Activated CD4-positive, alpha-beta memory T cell treated with anti-CD3 and anti-CD28 coated beads for 36 hours (primary cell): ENCODE data around the gene CLDN5. TPM values are rescaled to one million over a fixed set of nuclear protein-coding genes. Genes with fewer than 3 reads are reported as not detected.

ENCODE experiments used
- CTCF ChIA-PET: fragments of 350-600 bp; sonication (Branson Sonifier 250); formaldehyde crosslinking; loops from one replicate; lab custom pipeline; 2021; ENCODE audit warnings: antibody characterized with exemption, inconsistent platforms; lab: Charles Lee
- POLR2A ChIA-PET: fragments of 350-600 bp; sonication (Branson Sonifier 250); formaldehyde crosslinking; loops from one replicate; lab custom pipeline; 2021; ENCODE audit warnings: antibody characterized with exemption; lab: Charles Lee
- DNase-seq: peaks from one replicate; pipeline ENCODE4 v3.0.0-alpha.2; 2020
- H3K27ac Mint-ChIP-seq: one replicate; pipeline ENCODE4 v1.8.0; 2021; ENCODE audit warnings: mixed read lengths
- H3K27me3 Mint-ChIP-seq: one replicate; pipeline ENCODE4 v1.8.0; 2021; ENCODE audit warnings: mixed read lengths
- H3K36me3 Mint-ChIP-seq: one replicate; pipeline ENCODE4 v1.8.0; 2021; ENCODE audit warnings: mixed read lengths
- H3K4me1 Mint-ChIP-seq: one replicate; pipeline ENCODE4 v1.8.0; 2021; ENCODE audit warnings: low read depth, mixed read lengths
- H3K4me3 Mint-ChIP-seq: one replicate; pipeline ENCODE4 v1.8.0; 2021; ENCODE audit warnings: mild to moderate bottlenecking, mixed read lengths
- H3K9me3 Mint-ChIP-seq: one replicate; pipeline ENCODE4 v1.8.0; 2021; ENCODE audit warnings: mixed read lengths
- intact Hi-C: fragments of 100-400 bp; cut with micrococcal nuclease; formaldehyde crosslinking; loops from one replicate; pipeline ENCODE4 v1.15.1; 2023
- total RNA-seq, 2 experiments: library from RNA; stranded (reverse); gene quantifications; one replicate each; pipeline ENCODE4 v1.2.3, GENCODE V29; 2021

CLDN5 gene
- total RNA-seq, 2 experiments from 2014 or later = 0.17 to 0.31 TPM

GRCh38 chr22:19518635-19519034, 5.6 kb downstream of the CLDN5 start:
- Mint-ChIP-seq H3K9me3 (peaks cover 5% of the 10 kb centered on the region), H3K4me3 (no peak overlapping the region), H3K27me3 (peaks cover 6% of the 10 kb centered on the region), H3K4me1 (peaks cover 8% of the 10 kb centered on the region), H3K27ac (no peak overlapping the region), H3K36me3 (peaks cover 44% of the 10 kb centered on the region)
- ChIA-PET CTCF (interaction anchor here (0.7 kb wide), 1 partner anchor 111 kb away, joined by 3 read pairs; no protein-coding TSS in a partner anchor), POLR2A (interaction anchor here (0.6 kb wide), 1 partner anchor 9 kb away, joined by 3 read pairs; no protein-coding TSS in a partner anchor)
- DNase-seq = no peak
- intact Hi-C loops = no loop called here

- H3K4me3 Mint-ChIP-seq = no peak overlapping the region
- no peak overlapping the region for H3K27ac Mint-ChIP-seq
- DNase-seq = no peak
- intact Hi-C loops = no loop called here
- CTCF ChIA-PET = no interaction called here
- peaks cover 5% of the 10 kb centered on the region for H3K27me3 Mint-ChIP-seq
- peaks cover 50% of the 10 kb centered on the region for H3K36me3 Mint-ChIP-seq
- POLR2A ChIA-PET = interaction anchor here (0.6 kb wide), 1 partner anchor 8 kb away, joined by 3 read pairs; no protein-coding TSS in a partner anchor
- peaks cover 4% of the 10 kb centered on the region for H3K4me1 Mint-ChIP-seq
- H3K9me3 Mint-ChIP-seq = peaks cover 8% of the 10 kb centered on the region
Measured at GRCh38 chr22:19517919-19518611, 6.1 kb downstream of the CLDN5 start.

GRCh38 chr22:19517171-19517500, 7.1 kb downstream of the CLDN5 start:
- CTCF ChIA-PET = interaction anchor here (1.0 kb wide), 1 partner anchor 113 kb away, joined by 5 read pairs; no protein-coding TSS in a partner anchor
- POLR2A ChIA-PET = no interaction called here

GRCh38 chr22:19516378-19517170, 7.6 kb downstream of the CLDN5 start:
- intact Hi-C loops = no loop called here
- POLR2A ChIA-PET = no interaction called here
- Mint-ChIP-seq H3K4me1 (no peaks in the 10 kb centered on the region), H3K27ac (no peak overlapping the region), H3K27me3 (no peaks in the 10 kb centered on the region), H3K9me3 (peaks cover 8% of the 10 kb centered on the region), H3K4me3 (no peak overlapping the region), H3K36me3 (peaks cover 60% of the 10 kb centered on the region)
- CTCF ChIA-PET = interaction anchor here (1.0 kb wide), 1 partner anchor 113 kb away, joined by 5 read pairs; no protein-coding TSS in a partner anchor
- DNase-seq = no peak

More at GRCh38 chr22:19517171-19517500, 7.1 kb downstream of the CLDN5 start:
- intact Hi-C loops = no loop called here
- DNase-seq = no peak
- peaks cover 8% of the 10 kb centered on the region for H3K9me3 Mint-ChIP-seq
- H3K36me3 Mint-ChIP-seq = peaks cover 59% of the 10 kb centered on the region
- H3K4me1 Mint-ChIP-seq = no peaks in the 10 kb centered on the region
- H3K4me3 Mint-ChIP-seq = no peak overlapping the region
- no peak overlapping the region for H3K27ac Mint-ChIP-seq
- H3K27me3 Mint-ChIP-seq = no peaks in the 10 kb centered on the region

GRCh38 chr22:19515654-19516377, 8.4 kb downstream of the CLDN5 start:
- no peak overlapping the region for H3K4me3 Mint-ChIP-seq
- ChIA-PET CTCF (interaction anchor here (1.0 kb wide), 1 partner anchor 114 kb away, joined by 5 read pairs; no protein-coding TSS in a partner anchor), POLR2A (no interaction called here)
- H3K27ac Mint-ChIP-seq = no peak overlapping the region
- intact Hi-C loops = no loop called here
- DNase-seq = no peak
- H3K9me3 Mint-ChIP-seq = peaks cover 8% of the 10 kb centered on the region
- peaks cover 66% of the 10 kb centered on the region for H3K36me3 Mint-ChIP-seq
- H3K4me1 Mint-ChIP-seq = no peaks in the 10 kb centered on the region
- H3K27me3 Mint-ChIP-seq = no peaks in the 10 kb centered on the region

GRCh38 chr22:19514831-19515565, 9.2 kb downstream of the CLDN5 start:
- peaks cover 8% of the 10 kb centered on the region for H3K9me3 Mint-ChIP-seq
- POLR2A ChIA-PET = no interaction called here
- H3K27me3 Mint-ChIP-seq = no peaks in the 10 kb centered on the region
- intact Hi-C loops = no loop called here
- H3K4me3 Mint-ChIP-seq = no peak overlapping the region
- H3K36me3 Mint-ChIP-seq = peaks cover 66% of the 10 kb centered on the region
- H3K4me1 Mint-ChIP-seq = no peaks in the 10 kb centered on the region
- CTCF ChIA-PET = no interaction called here
- no peak for DNase-seq
- H3K27ac Mint-ChIP-seq = no peak overlapping the region

GRCh38 chr22:19513823-19514222, 10.4 kb downstream of the CLDN5 start:
- no peak overlapping the region for H3K27ac Mint-ChIP-seq
- no peak for DNase-seq
- H3K4me1 Mint-ChIP-seq = no peaks in the 10 kb centered on the region
- intact Hi-C loops = no loop called here
- POLR2A ChIA-PET = no interaction called here
- CTCF ChIA-PET = interaction anchor here (1.0 kb wide), 1 partner anchor 34 kb away, joined by 3 read pairs; the partner anchor contains the start of gene CDC45
- H3K36me3 Mint-ChIP-seq = peaks cover 74% of the 10 kb centered on the region
- H3K9me3 Mint-ChIP-seq = peaks cover 8% of the 10 kb centered on the region
- no peaks in the 10 kb centered on the region for H3K27me3 Mint-ChIP-seq
- no peak overlapping the region for H3K4me3 Mint-ChIP-seq

- intact Hi-C loops = no loop called here
- no peaks in the 10 kb centered on the region for H3K27me3 Mint-ChIP-seq
- no peak overlapping the region for H3K27ac Mint-ChIP-seq
- peaks cover 68% of the 10 kb centered on the region for H3K36me3 Mint-ChIP-seq
- H3K4me1 Mint-ChIP-seq = no peaks in the 10 kb centered on the region
- no peak overlapping the region for H3K4me3 Mint-ChIP-seq
- no peak for DNase-seq
- CTCF ChIA-PET = no interaction called here
- H3K9me3 Mint-ChIP-seq = peaks cover 8% of the 10 kb centered on the region
- POLR2A ChIA-PET = no interaction called here
Measured at GRCh38 chr22:19510919-19511341, 13.3 kb downstream of the CLDN5 start.

- Mint-ChIP-seq H3K27ac (no peak overlapping the region), H3K4me1 (peaks cover 3% of the 10 kb centered on the region), H3K4me3 (no peak overlapping the region), H3K36me3 (peaks cover 69% of the 10 kb centered on the region), H3K9me3 (peaks cover 8% of the 10 kb centered on the region), H3K27me3 (no peaks in the 10 kb centered on the region)
- POLR2A ChIA-PET = interaction anchor here (0.7 kb wide), 1 partner anchor 9 kb away, joined by 3 read pairs; no protein-coding TSS in a partner anchor
- CTCF ChIA-PET = interaction anchor here (0.8 kb wide), 1 partner anchor 120 kb away, joined by 3 read pairs; no protein-coding TSS in a partner anchor
- no peak for DNase-seq
- intact Hi-C loops = no loop called here
Measured at GRCh38 chr22:19509923-19510322, 14.3 kb downstream of the CLDN5 start.

GRCh38 chr22:19509191-19509590, 15.0 kb downstream of the CLDN5 start:
- peaks cover 3% of the 10 kb centered on the region for H3K4me1 Mint-ChIP-seq
- ChIA-PET CTCF (interaction anchor here (0.8 kb wide), 1 partner anchor 121 kb away, joined by 3 read pairs; no protein-coding TSS in a partner anchor), POLR2A (no interaction called here)
- no peak overlapping the region for H3K27ac Mint-ChIP-seq
- peaks cover 67% of the 10 kb centered on the region for H3K36me3 Mint-ChIP-seq
- no peak overlapping the region for H3K4me3 Mint-ChIP-seq
- DNase-seq = no peak
- H3K27me3 Mint-ChIP-seq = no peaks in the 10 kb centered on the region
- H3K9me3 Mint-ChIP-seq = peaks cover 8% of the 10 kb centered on the region
- intact Hi-C loops = no loop called here

GRCh38 chr22:19508024-19508776, 16.0 kb downstream of the CLDN5 start:
- H3K9me3 Mint-ChIP-seq = no peaks in the 10 kb centered on the region
- CTCF ChIA-PET = no interaction called here
- POLR2A ChIA-PET = no interaction called here
- no peak overlapping the region for H3K27ac Mint-ChIP-seq
- H3K4me1 Mint-ChIP-seq = peaks cover 3% of the 10 kb centered on the region
- intact Hi-C loops = no loop called here
- DNase-seq = no peak
- peaks cover 62% of the 10 kb centered on the region for H3K36me3 Mint-ChIP-seq
- no peak overlapping the region for H3K4me3 Mint-ChIP-seq
- no peaks in the 10 kb centered on the region for H3K27me3 Mint-ChIP-seq
